HCT116 (cell line): ENCODE measurements around the gene MTSS2.

Experiments
- EZH2 ChIP-seq: fragments of 200-600 bp; sonication (generic); IDR thresholded peaks from 2 replicates; pipeline ENCODE4 v1.6.1; 2017; ENCODE audit warnings: antibody characterized with exemption, mixed run types
- EZH2phosphoT487 ChIP-seq: fragments of 200-600 bp; IDR thresholded peaks from 2 replicates; pipeline ENCODE4 v1.6.1; 2018; ENCODE audit warnings: antibody characterized with exemption, borderline replicate concordance
- POLR2A ChIP-seq: IDR thresholded peaks from 2 replicates; pipeline ENCODE4 v1.7.0; 2011; ENCODE audit warnings: borderline replicate concordance; ENCODE audit not compliant: insufficient read depth, insufficient read length; ENCODE audit errors: extremely low read depth
- POLR2AphosphoS5 ChIP-seq: IDR thresholded peaks from 2 replicates; pipeline ENCODE4 v1.6.1; 2011; ENCODE audit warnings: mild to moderate bottlenecking, low read depth, low read length, moderate library complexity
- SIN3A ChIP-seq: IDR thresholded peaks from 2 replicates; pipeline ENCODE4 v1.6.1; 2012; ENCODE audit warnings: low read depth
- SP1 ChIP-seq: IDR thresholded peaks from 2 replicates; pipeline ENCODE4 v1.6.1; 2012; ENCODE audit warnings: low read depth
- YY1 ChIP-seq: IDR thresholded peaks from 2 replicates; pipeline ENCODE4 v1.6.1; 2011; ENCODE audit warnings: low read length, low read depth, moderate library complexity, mild to moderate bottlenecking; ENCODE audit not compliant: insufficient replicate concordance; ENCODE audit errors: extremely low read depth
- ZFX ChIP-seq: fragments of 450-650 bp; IDR thresholded peaks from 2 replicates; pipeline ENCODE4 v1.6.1; 2017
- TF ChIP-seq, protein P1 (sequence below), 3 experiments: fragments of 200-600 bp in 1 of 3; sonication (generic) in 1 of 3; IDR thresholded peaks in 2 of 3; conservative IDR thresholded peaks in 1 of 3; 2 replicates each; pipeline ENCODE4 v1.5.1; 2012 to 2017; ENCODE audit warnings: low read depth in 2 of 3, low read length in 2 of 3, antibody characterized with exemption in 1 of 3, borderline replicate concordance in 1 of 3, control low read depth in 1 of 3, mild to moderate bottlenecking in 1 of 3, mixed read lengths in 1 of 3, mixed run types in 1 of 3, moderate library complexity in 1 of 3; ENCODE audit not compliant: insufficient read depth in 1 of 3
- TF ChIP-seq, protein P2 (sequence below): IDR thresholded peaks from 2 replicates; pipeline ENCODE4 v1.6.1; 2012; ENCODE audit warnings: low read depth
- TF ChIP-seq, protein P3 (sequence below): IDR thresholded peaks from 2 replicates; pipeline ENCODE4 v1.6.1; 2012

DNA sequence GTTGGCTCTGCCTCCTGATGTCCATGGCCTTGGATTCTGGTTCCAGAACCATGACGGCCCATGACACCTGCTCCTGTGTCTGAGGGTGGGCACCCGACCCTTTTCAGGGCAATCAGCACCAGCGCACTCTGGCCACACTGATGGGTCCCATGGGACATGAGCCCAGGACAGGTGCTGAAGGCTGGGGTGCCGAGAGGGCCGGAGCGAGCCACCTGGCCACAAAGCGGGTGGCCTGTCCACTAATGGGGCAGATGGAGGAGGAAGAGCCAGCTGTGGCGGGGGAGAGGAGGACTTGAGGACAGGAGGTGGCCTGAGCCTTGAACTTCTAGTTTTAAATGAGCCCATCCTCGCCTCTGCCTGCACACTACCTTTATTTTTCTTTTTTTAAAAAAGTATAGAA, 31.2 kb upstream of the MTSS2 start:
- no peak for TF ChIP-seq SIN3A
- no peak for TF ChIP-seq POLR2A
- TF ChIP-seq, protein P1, sequence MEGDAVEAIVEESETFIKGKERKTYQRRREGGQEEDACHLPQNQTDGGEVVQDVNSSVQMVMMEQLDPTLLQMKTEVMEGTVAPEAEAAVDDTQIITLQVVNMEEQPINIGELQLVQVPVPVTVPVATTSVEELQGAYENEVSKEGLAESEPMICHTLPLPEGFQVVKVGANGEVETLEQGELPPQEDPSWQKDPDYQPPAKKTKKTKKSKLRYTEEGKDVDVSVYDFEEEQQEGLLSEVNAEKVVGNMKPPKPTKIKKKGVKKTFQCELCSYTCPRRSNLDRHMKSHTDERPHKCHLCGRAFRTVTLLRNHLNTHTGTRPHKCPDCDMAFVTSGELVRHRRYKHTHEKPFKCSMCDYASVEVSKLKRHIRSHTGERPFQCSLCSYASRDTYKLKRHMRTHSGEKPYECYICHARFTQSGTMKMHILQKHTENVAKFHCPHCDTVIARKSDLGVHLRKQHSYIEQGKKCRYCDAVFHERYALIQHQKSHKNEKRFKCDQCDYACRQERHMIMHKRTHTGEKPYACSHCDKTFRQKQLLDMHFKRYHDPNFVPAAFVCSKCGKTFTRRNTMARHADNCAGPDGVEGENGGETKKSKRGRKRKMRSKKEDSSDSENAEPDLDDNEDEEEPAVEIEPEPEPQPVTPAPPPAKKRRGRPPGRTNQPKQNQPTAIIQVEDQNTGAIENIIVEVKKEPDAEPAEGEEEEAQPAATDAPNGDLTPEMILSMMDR (IDR thresholded peaks at IDR 0.05 in 2 of 3, conservative IDR thresholded peaks at IDR 0.05 in 1 of 3; ENCODE audit: borderline replicate concordance in 1 of 3, insufficient read depth in 1 of 3, low read depth in 2 of 3, low read length in 2 of 3): no peak
- TF ChIP-seq EZH2phosphoT487: no peak
- TF ChIP-seq POLR2AphosphoS5: no peak
- TF ChIP-seq YY1: no peak
- TF ChIP-seq ZFX: no peak
- TF ChIP-seq, protein P2, sequence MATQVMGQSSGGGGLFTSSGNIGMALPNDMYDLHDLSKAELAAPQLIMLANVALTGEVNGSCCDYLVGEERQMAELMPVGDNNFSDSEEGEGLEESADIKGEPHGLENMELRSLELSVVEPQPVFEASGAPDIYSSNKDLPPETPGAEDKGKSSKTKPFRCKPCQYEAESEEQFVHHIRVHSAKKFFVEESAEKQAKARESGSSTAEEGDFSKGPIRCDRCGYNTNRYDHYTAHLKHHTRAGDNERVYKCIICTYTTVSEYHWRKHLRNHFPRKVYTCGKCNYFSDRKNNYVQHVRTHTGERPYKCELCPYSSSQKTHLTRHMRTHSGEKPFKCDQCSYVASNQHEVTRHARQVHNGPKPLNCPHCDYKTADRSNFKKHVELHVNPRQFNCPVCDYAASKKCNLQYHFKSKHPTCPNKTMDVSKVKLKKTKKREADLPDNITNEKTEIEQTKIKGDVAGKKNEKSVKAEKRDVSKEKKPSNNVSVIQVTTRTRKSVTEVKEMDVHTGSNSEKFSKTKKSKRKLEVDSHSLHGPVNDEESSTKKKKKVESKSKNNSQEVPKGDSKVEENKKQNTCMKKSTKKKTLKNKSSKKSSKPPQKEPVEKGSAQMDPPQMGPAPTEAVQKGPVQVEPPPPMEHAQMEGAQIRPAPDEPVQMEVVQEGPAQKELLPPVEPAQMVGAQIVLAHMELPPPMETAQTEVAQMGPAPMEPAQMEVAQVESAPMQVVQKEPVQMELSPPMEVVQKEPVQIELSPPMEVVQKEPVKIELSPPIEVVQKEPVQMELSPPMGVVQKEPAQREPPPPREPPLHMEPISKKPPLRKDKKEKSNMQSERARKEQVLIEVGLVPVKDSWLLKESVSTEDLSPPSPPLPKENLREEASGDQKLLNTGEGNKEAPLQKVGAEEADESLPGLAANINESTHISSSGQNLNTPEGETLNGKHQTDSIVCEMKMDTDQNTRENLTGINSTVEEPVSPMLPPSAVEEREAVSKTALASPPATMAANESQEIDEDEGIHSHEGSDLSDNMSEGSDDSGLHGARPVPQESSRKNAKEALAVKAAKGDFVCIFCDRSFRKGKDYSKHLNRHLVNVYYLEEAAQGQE: no peak
- no peak for TF ChIP-seq EZH2
- TF ChIP-seq, protein P3, sequence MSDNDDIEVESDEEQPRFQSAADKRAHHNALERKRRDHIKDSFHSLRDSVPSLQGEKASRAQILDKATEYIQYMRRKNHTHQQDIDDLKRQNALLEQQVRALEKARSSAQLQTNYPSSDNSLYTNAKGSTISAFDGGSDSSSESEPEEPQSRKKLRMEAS: no peak
- no peak for TF ChIP-seq SP1
